ELR (cell line): ENCODE measurements around the gene MTNR1B.
A peak's percentile ranks its signal among the peaks of the same experiment; 100 is the strongest.

ENCODE experiments used
- DNase-seq: peaks from one replicate; pipeline ENCODE4 v3.0.0-alpha.2; 2015; ENCODE audit warnings: low read depth

MTNR1B gene

DNA sequence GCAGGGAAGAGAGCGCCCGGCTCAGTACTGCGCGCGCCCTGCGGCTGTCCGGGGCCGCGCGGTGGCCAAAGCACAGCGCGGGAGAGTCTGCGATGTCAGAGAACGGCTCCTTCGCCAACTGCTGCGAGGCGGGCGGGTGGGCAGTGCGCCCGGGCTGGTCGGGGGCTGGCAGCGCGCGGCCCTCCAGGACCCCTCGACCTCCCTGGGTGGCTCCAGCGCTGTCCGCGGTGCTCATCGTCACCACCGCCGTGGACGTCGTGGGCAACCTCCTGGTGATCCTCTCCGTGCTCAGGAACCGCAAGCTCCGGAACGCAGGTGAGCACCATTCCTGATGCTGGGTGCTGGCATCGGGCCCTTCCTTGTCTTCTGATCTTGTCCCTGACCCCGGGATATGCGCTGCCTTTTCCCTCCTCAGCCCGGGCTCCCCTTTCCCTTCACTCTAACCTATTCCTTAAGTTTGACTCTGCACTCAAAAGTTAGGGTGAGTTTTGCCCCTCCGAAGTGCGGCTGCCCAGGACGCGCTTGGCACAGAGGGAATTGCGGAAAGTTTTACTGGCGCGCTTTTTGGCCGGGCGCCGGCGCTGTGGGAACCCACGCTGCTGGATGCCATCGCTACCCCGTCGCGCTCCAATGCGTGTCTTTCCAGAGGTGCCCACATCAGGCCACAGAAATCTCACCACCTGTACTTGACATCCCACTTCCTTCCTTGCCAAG is at the start of gene MTNR1B:
MTNR1B (plus strand) TSS at position 18 of the 714 bp plus-strand sequence; CDS start at position 93, 75 bp downstream.
- DNase-seq: no peak

DNA sequence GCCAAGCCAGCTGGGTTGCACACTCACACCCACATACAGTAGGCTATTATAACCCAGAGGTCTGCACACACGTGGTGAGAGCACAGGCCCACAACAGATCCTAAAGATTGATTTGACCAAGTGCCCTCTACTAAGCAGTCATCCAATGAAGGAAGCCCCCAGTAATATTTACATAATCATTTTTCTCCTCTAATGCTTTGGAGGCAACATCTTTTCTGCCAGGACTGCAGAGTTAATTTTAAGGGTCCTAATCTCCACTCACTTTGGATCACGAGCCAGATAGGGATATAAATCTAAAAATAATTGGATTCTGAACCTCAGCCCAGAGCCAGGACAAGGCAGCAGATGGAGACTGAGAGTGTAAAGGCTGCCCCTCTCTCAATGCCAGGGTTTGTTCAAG is 49.1 kb upstream of the MTNR1B start:
- no peak for DNase-seq

DNA sequence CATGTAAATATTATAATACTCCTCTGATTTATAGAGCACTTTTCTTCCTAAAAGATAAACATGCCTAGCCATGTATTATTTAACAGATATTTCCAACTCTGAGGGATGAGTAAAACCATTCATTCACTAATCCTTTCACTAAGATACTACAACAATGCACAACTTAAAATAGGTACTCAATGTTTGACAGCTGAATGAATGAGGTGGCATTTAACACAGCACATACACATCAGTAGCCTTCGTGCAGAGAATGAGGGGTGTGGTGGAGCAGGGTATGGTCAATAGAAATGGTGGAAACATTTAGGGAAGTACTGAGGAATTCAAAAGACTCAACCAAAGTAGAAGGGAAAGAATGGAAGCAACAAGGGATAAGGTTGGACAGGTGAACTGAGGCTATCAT is 46.7 kb upstream of the MTNR1B start:
- DNase-seq: no peak

DNA sequence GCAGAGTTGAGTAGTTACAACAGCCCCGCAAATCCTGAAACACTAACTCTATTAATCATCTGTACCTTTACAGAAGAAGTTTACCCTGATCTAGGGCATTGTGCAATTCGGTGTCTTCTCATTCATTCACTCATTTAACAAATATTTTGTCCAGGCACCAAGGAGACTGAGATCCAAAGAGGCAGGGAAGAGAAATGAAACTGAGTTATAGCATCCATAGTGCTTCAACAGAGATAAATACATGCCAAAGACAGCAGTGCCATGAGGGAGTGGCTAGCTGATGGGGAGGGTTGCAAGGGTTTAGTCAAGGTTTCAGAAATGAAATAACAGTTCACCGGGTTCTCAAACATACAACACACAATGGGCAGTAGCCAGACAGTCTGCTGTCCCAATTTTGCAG is 40.2 kb upstream of the MTNR1B start:
- DNase-seq: no peak

DNA sequence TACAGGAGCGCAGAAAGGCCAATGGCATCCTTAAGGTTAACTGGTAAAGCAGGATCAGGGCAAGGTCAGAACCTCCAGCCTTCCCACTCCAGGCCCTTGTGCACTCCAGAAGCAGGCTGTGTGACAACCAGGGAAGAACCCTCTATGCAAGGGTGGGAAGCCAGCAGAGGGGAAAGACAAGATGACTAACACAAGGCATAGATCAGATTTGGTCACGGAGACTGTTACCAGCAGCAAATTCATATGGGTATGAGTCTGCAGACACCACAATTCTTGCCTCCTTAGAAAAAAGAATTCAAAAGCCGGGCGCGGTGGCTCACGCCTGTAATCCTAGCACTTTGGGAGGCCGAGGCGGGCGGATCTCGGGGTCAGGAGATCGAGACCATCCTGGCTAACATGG is 39.8 kb upstream of the MTNR1B start:
- DNase-seq: no peak

DNA sequence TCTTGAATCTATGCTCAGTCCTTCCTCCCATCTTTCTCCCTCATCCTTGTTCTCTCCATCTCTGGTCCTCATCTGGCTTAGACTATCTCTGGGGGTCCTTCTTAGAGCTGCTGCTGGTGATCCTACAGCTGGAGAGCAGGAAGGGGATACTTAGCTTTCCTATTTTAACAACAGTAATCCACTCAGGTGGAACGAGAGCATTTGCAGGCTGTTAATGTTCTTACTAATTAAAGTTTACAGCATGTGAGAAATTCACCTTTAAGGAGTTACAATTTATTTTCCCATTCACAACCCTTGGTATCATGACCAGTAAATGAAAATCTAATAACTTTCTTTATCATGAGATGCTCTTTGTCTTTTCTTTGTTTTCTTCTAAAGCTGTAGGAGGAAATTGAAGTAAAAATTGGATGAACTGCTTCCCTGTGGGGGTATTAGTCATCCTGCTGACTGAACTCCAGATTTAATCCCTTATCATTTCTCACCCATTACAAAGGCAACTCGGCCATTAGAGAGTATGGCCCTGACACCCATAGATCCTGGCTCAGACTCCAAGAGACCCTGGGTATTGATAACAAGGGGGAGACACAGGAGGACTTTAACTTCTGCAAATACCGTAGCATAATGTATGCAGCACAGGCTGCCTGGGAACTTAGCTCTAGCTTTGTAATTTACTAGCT is 37.6 kb upstream of the MTNR1B start:
- DNase-seq: no peak

DNA sequence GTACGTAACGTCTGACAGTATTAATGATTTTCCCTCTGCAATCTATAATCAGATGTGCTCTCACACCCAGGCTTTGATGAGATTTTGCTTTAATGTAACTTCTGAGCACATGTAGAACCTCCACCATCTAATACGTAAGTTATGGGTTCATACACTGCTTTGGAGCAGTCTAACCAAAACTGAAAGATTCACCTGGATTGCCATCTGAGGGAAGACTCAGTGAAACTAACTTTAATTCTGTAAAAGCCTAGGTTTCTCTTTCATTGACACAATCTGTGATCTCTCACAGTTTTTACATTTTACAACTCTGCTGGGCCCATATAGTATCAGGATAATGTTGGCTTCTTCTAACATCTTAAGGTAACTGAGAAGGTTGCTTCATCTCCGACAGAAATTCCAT is 30.1 kb upstream of the MTNR1B start:
- no peak for DNase-seq

DNA sequence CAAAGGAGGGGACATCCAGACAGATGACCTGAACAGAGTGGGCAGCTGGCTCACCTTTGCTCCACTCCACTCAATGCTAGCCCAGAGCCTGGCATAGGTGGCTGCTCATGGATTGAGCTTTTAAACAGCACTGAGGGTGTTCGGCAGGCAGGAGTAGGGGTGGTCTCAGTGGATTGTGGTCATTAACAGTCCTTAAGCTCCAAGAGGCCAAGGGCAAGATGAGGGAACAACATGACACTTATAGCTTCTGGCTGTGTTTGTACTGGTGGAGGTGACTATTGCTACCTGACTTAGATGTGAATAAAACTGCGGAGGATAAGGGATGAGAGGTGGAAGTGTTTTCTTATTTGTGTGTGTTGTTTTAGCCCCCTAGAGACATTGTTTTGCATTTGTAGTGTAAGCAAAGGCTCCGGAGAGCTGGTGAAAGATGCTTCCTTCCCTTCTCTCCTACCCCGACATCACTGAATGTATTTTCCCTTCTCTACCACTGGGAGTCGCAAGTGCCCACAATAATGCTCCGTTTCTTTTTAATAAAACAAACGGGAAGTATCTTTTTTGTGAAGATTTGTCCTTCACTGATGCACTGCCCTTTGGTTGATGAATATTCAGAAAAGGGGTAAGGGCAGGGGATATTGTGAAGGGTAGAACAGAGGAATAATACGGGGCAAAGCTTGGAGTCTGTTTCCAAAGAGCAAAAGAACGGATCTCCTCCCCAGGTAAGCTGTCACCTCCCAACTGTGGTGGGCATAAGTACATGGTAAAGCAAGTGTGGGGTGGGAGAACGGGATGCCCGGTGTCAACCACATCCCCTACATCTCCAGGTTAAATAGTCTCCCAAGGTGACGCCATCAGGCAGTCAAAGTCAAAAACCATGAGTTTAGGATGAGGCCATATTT is 27.5 kb upstream of the MTNR1B start:
- DNase-seq: peak; percentile 46

DNA sequence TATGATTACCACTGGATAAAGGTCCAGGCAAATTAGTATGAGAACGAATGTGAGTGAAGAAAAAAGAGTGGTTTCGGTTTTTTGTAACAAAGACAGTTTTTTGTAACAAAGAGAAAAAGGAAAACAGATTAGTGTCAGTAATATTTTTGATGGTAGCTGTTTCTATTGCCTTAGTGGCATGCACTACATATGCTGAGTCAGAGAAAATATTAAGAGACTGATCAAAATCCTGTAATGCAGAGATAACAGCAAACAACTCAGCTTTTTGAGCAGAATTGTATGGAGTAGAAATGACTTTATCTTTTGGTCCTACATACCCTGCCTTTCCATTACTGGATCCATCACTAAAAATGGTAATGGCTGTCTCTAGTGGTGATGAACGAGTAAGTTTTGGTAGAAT is 22.7 kb upstream of the MTNR1B start:
- no peak for DNase-seq

DNA sequence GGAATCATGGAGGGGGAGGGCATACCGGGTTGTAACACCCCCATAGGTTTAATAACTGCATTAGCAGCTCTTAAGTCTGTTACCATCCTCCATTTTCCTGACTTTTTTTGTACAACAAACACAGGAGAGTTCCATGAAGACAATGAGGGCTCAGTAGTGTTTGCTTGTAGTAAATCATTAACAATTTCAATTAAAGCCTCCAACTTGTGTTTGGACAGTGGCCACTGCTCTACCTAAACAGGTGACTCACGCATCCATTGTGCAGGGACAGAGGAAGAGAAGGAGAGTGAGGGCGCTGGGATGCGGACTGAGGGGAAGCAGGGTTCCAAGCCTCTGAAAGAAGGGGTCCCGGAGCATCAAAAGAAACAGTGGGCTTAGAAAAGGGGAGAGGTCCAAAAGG is 21.3 kb upstream of the MTNR1B start:
- no peak for DNase-seq

DNA sequence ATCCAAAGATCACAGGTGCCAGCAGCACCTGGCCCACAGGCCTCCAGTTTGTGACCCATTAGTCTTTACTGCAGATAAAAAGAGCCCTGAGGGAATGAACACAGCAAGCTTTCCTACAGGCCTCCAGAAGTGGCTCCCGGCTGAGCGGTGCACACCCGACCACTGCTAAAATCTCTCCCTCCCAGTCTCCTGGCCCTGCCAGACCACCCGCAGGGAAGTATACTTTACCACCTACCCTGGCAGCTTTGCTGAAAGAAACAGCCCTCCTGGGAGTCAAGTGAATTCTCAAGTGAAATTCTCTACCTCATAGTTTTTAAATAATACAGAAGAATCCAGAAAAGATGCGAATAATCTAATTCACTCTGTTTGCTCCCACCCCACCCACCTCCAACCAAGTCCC is 15.4 kb upstream of the MTNR1B start:
- DNase-seq: no peak

DNA sequence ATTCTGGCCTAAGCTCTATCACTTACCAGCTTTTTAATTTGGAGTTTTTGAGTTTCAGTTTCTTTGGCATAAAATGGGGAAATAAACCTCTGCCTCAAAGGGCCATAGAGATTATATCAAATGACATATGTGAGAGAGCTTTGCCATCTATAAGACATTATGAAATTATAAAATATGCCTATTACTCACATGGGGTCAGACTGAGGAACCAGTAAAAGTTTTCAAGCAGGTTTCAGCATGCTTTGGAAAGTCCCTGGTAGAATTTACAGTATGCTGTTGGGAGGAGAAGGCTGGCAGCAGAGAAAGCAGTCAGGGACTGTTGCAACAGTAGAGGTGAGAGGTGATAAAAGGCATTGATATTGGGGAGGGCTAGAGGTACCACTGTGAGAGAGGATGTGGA is 13.6 kb upstream of the MTNR1B start:
- DNase-seq: no peak

DNA sequence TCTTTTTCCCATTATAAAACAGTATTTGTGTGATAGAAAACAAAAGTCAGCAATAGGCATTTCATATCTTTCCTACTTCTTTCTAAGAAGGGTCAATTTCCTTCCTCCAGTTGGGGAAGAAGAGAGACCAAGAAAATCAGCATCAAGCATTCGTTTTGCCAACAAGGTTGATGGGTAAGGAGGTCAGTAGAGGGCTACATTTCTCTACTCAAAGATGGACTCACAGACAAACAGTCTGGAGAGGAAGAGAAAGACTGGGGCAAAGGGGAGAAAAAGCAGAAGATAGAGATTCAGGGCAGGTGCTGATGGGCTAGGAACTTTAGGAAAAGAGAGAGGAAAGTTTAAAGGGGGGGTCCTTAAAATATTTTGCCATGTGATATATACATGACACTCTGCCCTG is 8.6 kb upstream of the MTNR1B start:
- no peak for DNase-seq

DNA sequence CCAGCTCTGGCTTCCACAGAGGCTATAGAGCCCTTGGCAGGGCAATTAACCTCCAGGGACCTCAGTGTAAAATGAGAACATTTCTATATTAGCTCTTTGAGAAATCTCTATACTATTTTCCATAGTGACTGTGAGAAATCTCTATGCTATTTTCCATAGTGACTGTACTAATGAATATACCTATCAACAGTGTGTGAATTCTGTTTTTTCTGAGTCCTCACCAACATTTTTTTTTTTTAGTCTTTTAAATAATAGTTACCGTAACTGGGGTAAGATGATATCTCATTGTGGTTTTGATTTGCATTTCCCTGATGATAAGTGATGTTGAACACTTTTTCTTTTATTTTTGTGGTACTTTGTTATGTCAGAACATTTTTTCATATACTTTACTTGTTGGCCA is 7.0 kb upstream of the MTNR1B start:
- DNase-seq: no peak

DNA sequence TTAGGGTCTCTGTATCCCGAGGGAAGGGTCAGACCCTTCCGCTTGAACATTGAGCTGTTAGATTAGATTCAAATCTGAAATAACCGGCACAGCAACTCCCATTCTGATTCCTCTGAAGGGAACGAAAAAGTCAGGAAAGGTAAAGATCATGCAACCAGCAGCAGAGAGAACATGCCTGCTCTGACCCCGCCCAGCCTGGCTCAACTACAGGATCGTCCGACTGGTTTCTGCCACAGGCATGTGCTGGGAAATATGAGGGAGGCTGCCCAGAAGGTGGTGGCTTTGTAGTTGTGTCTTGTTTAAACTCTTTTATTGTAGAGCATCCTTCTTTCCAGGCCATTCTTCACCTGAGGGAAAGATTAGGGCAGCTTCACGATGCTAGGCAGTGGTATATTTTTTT is 5.0 kb upstream of the MTNR1B start:
- no peak for DNase-seq

DNA sequence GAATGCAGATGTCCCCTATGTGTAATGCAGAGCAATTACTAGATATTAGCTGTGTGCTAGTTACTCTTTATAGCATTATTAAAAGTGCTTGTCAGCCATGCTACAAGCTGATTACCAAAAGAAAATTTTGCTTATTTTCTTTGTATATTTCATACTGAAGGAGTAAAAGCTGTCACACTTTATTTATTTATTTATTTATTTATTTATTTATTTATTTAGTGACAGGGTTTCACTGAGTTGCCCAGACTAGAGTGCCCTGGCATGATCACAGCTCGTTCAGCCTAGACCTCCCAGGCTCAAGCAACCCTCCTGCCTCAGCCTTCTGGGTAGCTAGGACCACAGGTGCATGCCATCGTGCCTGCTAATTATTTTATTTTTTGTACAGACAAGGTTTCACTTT is 4.3 kb upstream of the MTNR1B start:
- no peak for DNase-seq

DNA sequence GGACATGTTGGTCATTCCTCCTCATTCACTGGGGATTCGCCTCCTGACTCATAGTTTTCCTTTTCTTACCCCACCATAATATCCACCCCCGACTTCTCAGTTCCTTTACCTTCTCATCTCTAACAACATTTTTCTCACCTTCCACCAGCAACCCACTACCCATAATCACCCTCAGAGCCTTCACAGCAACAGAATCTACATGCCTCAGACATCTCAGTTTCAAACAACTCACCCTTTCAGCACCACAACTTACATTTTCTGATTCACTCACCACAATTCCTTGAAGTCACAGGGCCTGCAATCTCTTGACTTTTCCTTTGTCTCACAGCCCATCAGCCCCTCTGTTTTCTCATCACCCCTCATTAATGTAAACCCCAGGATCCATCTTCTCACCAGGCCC is 2.3 kb upstream of the MTNR1B start:
- no peak for DNase-seq

DNA sequence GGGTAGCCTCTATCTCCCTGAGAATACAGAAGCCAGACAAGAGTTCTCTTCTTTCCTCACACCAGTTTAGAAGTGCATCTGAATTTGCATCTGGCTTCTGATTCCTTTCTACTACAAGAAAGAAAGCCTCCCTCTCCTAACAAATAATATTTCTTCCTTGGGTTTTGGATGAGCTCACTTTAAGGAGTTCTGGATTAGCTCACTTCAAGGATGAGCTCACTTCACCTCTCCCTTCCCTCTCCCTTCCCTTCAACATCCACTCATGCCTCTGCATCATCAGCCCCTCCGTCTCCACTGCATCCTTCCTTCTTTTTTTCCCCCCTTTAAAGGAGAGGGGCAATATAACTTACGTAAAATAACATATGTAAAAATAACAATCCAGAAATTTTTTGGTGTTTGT is 1.6 kb upstream of the MTNR1B start:
- no peak for DNase-seq

DNA sequence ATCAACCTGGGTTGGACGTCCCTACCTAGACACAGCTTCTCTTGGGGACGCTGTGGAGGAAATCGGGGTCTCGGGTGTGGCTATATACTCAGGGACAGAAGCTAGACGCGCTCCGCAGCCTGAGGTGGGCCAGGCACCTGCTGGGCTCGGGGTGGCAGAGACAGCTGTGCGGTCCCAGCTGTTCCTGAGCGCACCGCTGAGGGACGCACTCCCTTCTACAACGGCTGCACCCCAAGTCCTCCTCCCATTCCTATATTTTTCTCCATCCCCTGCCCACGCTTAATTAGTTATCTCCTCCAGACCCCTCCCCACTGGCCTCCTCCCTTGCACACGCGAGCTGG is 188 bp upstream of the MTNR1B start:
- no peak for DNase-seq

DNA sequence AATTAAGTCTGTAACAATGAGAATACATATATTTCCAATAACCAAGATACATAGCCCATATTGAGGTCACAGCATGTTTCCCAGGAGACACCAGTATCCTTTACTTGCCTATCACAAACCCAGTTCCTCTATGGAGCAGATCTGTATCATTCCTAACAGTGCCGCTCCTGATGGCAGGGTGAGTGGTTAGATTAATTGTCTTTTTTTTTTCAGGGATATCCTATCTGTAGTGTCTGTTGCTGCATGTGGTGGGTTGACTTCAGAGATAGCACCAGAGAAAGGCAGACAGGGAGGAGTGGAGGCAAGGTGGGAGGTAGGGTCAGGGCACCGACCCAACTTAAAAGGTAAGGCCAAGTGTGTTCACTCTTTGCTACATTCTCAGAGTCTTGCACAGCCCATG is 2.8 kb downstream of the MTNR1B start:
- DNase-seq: no peak

DNA sequence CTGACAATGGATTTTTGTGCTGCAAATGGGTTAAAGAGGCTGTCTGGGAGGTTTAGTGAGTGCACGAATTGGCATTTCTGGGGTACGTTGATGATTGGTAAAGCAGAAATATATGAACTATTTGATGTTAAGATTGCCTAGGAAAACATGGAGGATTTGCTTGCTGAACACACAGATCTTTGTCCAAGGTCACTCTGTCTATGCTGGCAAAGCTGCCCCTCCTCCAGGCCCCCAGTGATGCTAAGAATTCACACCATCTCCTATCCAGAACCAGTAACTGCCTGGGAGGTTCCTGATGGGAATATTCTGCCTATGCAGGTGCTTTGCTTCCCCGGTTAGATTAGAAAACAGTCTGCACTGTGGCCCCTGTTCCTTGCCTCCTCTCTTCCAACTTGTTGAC is 5.8 kb downstream of the MTNR1B start:
- no peak for DNase-seq

DNA sequence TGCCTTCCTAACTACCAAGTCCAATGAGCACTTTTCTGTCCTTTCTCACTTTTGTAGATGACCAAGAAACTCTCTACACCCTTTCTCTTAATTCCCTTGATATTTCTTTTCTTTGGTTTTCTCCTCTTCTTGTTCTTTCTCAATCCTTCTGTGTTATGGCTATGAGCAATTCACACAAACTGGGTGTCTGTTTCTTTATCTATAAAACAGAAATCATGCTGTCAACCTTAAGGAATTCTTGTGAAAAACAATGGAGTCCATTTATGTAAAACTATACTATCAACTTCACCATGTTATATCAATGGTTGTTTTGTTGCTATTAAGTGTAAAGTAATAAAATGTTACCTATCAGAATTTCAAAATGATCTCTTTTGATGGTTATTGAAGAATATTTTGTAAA is 7.2 kb downstream of the MTNR1B start:
- DNase-seq: no peak

DNA sequence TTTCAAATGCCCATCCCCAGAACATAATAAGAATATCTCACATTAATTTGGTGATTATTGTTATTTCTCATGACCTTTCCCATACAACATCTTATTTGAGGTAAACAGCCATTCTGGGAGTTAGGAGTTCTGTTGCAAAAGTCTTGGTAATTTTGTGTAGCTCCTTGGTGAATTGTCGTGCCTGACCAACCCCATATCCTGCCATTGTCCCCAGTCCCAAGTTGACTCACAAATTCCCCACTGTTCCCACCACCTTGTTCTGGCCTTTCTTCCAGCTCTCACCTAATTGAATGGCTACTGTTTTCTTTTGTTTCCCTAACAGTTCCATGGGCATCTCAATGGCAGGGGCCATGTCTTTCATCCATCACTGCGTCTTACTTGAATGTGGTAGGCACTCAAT is 8.0 kb downstream of the MTNR1B start:
- no peak for DNase-seq
